ENCODE measurements around the gene LDLRAD4.

The LDLRAD4 gene

DNA sequence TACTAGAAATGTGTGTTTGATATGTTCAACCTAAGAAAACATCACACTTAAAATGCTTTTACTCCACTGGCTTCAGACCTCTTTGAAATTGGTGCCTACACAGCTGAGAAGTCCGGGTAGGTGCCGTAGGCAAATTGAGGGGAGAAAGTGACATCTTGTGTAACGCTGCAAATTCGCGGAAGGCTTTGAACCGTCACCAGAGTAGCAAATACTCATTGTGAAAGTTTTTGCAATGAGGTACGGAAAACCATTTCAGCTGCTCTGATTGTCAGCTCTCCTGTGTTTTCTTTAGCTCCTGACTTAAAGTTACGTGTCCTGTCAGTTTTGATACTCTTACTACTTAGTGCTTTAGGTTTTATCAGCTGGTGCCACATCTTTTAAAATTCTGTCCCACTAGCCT is 283.3 kb downstream of the LDLRAD4 start:
- no peak for DNase-seq

DNA sequence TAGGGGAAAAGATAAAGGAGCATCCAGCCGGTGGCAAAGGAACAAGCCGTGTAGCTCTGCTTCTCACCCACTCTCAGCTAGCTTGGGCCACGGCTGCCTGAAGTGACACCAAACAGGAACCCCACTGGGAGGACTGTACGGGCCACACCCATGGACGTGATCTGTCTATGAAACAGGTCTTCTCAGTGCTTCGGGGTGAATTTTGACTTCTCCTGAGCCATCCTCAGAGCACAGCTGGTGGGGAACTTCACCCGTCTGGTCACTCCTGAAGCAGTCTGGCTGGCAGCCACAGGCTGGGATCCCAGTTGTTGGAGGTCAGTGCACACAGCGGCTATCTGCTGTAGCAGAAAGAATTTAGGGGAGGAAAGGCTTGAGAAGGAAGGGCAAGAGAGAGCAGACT is 284.0 kb downstream of the LDLRAD4 start:
- DNase-seq, result no peak

DNA sequence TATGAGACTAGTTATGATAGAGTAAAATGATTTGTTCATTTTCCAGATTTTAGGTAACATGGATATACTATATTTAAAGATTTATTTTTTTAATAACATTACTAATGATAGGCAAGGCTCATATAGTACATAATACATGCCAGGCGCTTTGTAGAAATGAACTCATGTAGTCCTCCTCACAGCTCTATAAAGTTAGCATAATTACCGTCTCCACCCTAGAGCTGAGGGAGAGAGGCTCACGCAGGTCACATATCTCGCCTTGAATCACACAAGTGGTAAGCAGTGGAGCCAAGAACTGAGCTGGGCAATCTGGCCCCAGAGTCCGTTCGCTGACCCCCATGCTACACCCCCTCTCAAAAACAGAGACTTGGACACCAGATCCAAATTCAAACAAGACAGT is 285.3 kb downstream of the LDLRAD4 start:
- no peak for DNase-seq

- no peak for DNase-seq
These were observed 287.3 kb downstream of the LDLRAD4 start for GRCh38 chr18:13505780-13506345.

- DNase-seq, result no peak
These were observed 292.0 kb downstream of the LDLRAD4 start for GRCh38 chr18:13510594-13510993.

DNA sequence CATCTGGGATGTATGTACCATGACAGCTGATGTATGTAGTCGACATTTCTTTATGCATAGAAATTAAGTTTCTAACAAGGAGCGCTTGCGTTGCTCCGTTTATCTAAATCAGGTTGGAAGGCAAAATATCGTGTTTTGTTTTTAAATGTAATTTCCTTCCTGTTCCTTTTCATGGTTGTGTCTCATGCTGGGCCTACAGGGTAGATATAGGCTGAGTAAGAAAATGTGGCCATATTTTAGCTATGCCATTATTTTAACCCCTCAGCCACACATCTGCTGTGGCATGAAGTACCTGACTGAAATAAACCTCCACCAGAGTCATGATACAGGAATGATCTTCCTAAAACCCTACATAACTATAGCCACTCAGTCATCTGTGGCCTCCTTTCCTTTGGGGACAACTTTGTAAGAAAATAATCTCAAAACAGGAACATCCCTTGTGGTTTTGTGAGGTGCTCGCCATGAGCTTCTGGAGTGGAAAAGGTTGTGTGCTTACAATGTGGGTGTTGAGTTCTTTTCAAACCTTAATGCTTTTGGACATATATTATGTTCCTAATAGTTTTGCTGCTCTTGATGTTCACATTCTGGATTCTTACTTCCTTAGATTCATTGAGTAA is 293.5 kb downstream of the LDLRAD4 start:
- DNase-seq, result no peak

GRCh38 chr18:13513021-13513420 is 294.5 kb downstream of the LDLRAD4 start:
- peak; percentile 16 for DNase-seq

- DNase-seq, result no peak
These were observed 294.9 kb downstream of the LDLRAD4 start for GRCh38 chr18:13513481-13513880.

DNA sequence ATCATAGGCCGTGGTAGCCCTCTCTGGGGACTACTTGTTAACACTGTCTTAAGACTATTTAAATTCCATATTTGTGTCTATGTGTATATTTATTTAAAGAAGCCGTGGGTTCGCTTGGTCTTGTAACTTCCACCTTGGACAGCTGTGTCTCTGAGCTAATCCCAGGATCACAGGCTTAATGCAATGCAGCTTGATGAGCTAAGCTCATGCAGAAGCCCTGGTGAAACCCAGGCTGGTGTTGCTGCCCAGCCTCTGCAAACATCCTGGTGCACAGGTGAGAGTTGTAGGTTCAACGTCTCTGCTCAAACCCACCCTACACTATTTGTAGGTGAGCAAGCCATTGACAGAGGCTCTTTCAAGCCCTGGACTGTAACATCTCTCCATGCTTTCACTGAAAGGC is 296.0 kb downstream of the LDLRAD4 start:
- DNase-seq, result no peak

DNA sequence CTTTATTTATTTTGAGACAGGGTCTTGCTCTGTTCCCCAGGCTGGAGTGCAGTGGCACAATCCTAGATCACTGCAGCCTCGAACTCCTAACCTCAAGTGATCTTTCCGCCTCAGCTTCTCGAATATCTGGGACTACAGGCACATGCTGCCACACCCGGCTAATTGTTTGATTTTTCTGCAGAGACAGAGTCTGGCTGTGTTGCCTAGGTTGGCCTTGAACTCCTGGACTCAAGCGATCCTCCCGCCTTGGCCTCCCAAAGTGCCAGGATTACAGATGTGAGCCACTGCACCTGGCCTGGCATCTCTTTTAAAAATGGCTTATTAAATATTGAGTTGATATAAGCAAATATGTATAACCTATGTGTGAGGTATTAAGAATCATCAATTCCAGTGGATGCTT is 298.3 kb downstream of the LDLRAD4 start:
- no peak for DNase-seq

GRCh38 chr18:13517369-13517768 is 298.8 kb downstream of the LDLRAD4 start:
- DNase-seq, result no peak

- DNase-seq, result no peak
These were observed 299.8 kb downstream of the LDLRAD4 start for GRCh38 chr18:13518382-13518781.

GRCh38 chr18:13520306-13520705 is 301.7 kb downstream of the LDLRAD4 start:
- no peak for DNase-seq

GRCh38 chr18:13520741-13521140 is 302.2 kb downstream of the LDLRAD4 start:
- no peak for DNase-seq

DNA sequence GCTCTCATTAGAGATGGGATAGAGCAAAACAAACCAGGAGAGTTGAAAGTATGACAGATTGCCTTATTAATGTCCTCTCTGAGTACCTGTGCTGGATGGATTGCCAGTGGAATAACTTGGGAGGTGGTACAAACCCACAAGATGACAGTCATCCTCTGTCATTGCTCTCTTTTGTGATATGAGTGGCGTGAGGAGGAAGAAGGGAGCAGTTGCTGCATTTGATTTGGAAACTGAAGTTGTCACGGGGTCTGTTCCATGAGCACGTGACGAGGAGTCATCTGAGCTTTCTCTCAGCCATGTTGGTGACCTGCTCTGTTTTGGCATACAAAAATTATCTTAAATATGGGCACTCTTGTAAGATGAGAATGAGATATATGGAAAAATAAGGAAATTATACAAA is 302.9 kb downstream of the LDLRAD4 start:
- no peak for DNase-seq

- DNase-seq, result no peak
These were observed 303.7 kb downstream of the LDLRAD4 start for GRCh38 chr18:13522256-13522655.

- no peak for DNase-seq
These were observed 304.5 kb downstream of the LDLRAD4 start for GRCh38 chr18:13522861-13523660.

GRCh38 chr18:13524054-13524453 is 305.5 kb downstream of the LDLRAD4 start:
- DNase-seq, result no peak

GRCh38 chr18:13524811-13525210 is 306.3 kb downstream of the LDLRAD4 start:
- DNase-seq, result no peak

GRCh38 chr18:13525381-13526029 is 306.9 kb downstream of the LDLRAD4 start:
- DNase-seq, result no peak

GRCh38 chr18:13526519-13526918 is 308.0 kb downstream of the LDLRAD4 start:
- no peak for DNase-seq

- no peak for DNase-seq
These were observed 308.7 kb downstream of the LDLRAD4 start for GRCh38 chr18:13527256-13527655.

DNA sequence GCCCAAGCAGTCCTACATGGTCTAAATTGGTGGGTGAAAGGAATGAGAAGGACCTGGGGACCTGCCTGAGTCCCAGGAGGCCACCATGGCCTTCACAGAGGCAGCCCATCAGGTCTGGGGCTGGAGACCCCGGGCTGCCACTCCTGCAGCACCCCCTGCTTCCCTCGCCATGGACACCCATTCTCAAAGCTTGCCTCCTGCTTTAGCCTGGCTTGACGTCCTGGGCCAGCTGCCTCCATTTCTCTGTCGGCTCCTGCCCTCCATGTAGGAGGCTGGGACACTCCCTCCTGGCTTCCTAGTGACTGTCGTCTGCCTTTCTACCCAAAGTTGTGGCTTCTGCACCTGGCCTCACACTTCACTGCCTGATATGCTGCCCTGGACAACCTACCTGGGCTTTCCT is 309.2 kb downstream of the LDLRAD4 start:
- DNase-seq, result no peak
